ENCODE data around the gene TNFRSF17. TPM values are rescaled to one million over a fixed set of nuclear protein-coding genes. Genes with fewer than 3 reads are reported as not detected.
"Not testable (repeated sequence)": the region's sequence is repeated elsewhere in the genome, so short reads cannot be mapped to it uniquely, and the experiment has no call there.

The TNFRSF17 gene
- not detected for total RNA-seq (ENCODE audit: unreplicated experiment)
- long read RNA-seq: 0 reads

DNA sequence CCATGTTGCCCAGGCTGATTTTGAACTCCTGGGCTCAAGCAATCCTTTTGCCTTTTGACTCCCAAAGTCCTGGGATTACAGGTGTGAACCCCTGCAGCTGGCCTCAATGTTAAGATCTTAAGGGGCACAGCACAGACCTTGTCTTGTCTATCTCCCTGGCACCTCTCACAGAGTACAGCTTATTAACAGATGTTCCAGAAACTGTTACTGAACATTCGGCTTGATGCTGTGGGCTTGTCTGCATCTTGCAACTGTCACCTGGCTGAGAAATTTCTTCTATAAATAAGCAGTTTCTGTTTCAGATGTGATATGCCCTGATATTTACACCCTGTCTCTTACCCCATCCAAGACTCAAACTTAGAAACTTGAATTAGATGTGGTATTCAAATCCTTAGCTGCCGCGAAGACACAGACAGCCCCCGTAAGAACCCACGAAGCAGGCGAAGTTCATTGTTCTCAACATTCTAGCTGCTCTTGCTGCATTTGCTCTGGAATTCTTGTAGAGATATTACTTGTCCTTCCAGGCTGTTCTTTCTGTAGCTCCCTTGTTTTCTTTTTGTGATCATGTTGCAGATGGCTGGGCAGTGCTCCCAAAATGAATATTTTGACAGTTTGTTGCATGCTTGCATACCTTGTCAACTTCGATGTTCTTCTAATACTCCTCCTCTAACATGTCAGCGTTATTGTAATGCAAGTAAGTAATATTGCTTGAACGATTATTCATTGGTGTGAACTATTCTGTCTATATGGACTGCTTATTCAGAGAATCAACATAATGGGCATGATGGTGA lies at the start of gene TNFRSF17:
TNFRSF17 (plus strand) TSS at position 450 of the 791 bp plus-strand sequence; CDS start at position 565, 115 bp downstream.
- Mint-ChIP-seq H3K36me3 (ENCODE audit: low read depth, unreplicated experiment) (no peaks in the 10 kb centered on the region), H3K9me3 (ENCODE audit: unreplicated experiment) (no peaks in the 10 kb centered on the region), H3K4me1 (ENCODE audit: unreplicated experiment) (no peaks in the 10 kb centered on the region), H3K27me3 (ENCODE audit: unreplicated experiment) (no peaks in the 10 kb centered on the region), H3K27ac (ENCODE audit: unreplicated experiment) (no peak within 1 kb of the TSS), H3K4me3 (ENCODE audit: unreplicated experiment) (no peak within 1 kb of the TSS)
- TF ChIP-seq, protein P1, sequence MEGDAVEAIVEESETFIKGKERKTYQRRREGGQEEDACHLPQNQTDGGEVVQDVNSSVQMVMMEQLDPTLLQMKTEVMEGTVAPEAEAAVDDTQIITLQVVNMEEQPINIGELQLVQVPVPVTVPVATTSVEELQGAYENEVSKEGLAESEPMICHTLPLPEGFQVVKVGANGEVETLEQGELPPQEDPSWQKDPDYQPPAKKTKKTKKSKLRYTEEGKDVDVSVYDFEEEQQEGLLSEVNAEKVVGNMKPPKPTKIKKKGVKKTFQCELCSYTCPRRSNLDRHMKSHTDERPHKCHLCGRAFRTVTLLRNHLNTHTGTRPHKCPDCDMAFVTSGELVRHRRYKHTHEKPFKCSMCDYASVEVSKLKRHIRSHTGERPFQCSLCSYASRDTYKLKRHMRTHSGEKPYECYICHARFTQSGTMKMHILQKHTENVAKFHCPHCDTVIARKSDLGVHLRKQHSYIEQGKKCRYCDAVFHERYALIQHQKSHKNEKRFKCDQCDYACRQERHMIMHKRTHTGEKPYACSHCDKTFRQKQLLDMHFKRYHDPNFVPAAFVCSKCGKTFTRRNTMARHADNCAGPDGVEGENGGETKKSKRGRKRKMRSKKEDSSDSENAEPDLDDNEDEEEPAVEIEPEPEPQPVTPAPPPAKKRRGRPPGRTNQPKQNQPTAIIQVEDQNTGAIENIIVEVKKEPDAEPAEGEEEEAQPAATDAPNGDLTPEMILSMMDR (IDR thresholded peaks at IDR 0.05; ENCODE audit: unreplicated experiment): no peak
- DNase-seq (ENCODE audit: low spot score): no peak

GRCh38 chr16:11915644-11916523 lies 49.1 kb upstream of the TNFRSF17 start, which contains the start of gene GSPT1:
GSPT1 (minus strand) TSS chr16:11915956; CDS start chr16:11915720, 236 bp downstream.
- Mint-ChIP-seq H3K36me3 (ENCODE audit: low read depth, unreplicated experiment) (peaks cover 6% of the 10 kb centered on the region), H3K9me3 (ENCODE audit: unreplicated experiment) (no peaks in the 10 kb centered on the region), H3K27ac (ENCODE audit: unreplicated experiment) (peak within 1 kb of the TSS; percentile 75)

DNA sequence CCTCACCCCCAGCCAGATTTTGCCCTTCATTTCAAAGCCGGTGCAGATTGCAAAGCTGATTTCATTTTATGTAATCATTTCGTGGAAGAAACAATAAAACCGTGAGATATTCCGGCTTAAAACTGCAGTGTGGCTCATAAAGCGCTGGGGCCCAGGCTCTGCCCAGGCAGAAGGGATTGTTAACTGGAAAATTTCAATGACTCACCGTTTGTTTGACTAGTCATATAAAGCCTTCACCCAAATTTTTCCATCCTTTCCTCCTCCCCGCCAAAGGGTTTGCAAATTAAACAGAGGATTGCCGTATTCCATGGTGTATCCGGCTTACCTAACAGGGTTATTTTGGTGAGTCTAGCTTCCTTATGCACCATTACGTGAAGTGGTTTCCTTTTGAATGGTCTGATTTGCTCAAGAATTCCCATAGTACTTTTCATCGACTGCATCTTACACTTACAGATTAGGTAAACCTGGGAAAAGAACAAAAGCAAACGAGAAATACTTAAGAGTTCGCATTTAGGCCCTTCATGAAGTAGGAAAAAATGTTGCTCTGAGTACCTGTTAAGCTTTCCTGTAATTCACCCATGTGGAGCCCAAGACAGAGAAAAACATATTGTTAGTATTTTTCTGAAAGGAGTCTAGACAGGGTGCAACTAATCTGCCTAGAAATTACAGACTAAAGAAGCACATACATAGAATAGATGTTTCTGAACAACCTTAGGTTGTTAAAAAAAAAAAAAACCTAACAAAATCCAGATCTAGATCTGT lies 48.3 kb upstream of the TNFRSF17 start:
- peak overlapping the region; percentile 70 for H3K27ac Mint-ChIP-seq (ENCODE audit: unreplicated experiment)
- TF ChIP-seq, protein P1 (IDR thresholded peaks at IDR 0.05; ENCODE audit: unreplicated experiment): no peak
- peaks cover 6% of the 10 kb centered on the region for H3K36me3 Mint-ChIP-seq (ENCODE audit: low read depth, unreplicated experiment)
- H3K4me1 Mint-ChIP-seq (ENCODE audit: unreplicated experiment): peaks cover 21% of the 10 kb centered on the region
- DNase-seq (ENCODE audit: low spot score): no peak
- peak overlapping the region; percentile 91 for H3K4me3 Mint-ChIP-seq (ENCODE audit: unreplicated experiment)
- H3K27me3 Mint-ChIP-seq (ENCODE audit: unreplicated experiment): peaks cover 8% of the 10 kb centered on the region
- H3K9me3 Mint-ChIP-seq (ENCODE audit: unreplicated experiment): no peaks in the 10 kb centered on the region

More at GRCh38 chr16:11915644-11916523, 49.1 kb upstream of the TNFRSF17 start, which contains the start of gene GSPT1:
- Mint-ChIP-seq H3K4me3 (ENCODE audit: unreplicated experiment) (peak within 1 kb of the TSS; percentile 98), H3K4me1 (ENCODE audit: unreplicated experiment) (peaks cover 21% of the 10 kb centered on the region), H3K27me3 (ENCODE audit: unreplicated experiment) (peaks cover 8% of the 10 kb centered on the region)
- TF ChIP-seq, protein P1 (IDR thresholded peaks at IDR 0.05; ENCODE audit: unreplicated experiment): peak; percentile 10
- peak; percentile 99 for DNase-seq (ENCODE audit: low spot score)

- not testable (repeated sequence) for H3K4me3 Mint-ChIP-seq (ENCODE audit: unreplicated experiment); DNase-seq (ENCODE audit: low spot score); H3K27me3 Mint-ChIP-seq (ENCODE audit: unreplicated experiment); H3K36me3 Mint-ChIP-seq (ENCODE audit: low read depth, unreplicated experiment); H3K9me3 Mint-ChIP-seq (ENCODE audit: unreplicated experiment); H3K27ac Mint-ChIP-seq (ENCODE audit: unreplicated experiment); H3K4me1 Mint-ChIP-seq (ENCODE audit: unreplicated experiment)
Observed at GRCh38 chr16:11924046-11924445, 41.0 kb upstream of the TNFRSF17 start.

- not testable (repeated sequence) for H3K27me3 Mint-ChIP-seq (ENCODE audit: unreplicated experiment); H3K27ac Mint-ChIP-seq (ENCODE audit: unreplicated experiment); H3K36me3 Mint-ChIP-seq (ENCODE audit: low read depth, unreplicated experiment); H3K4me1 Mint-ChIP-seq (ENCODE audit: unreplicated experiment); H3K9me3 Mint-ChIP-seq (ENCODE audit: unreplicated experiment); DNase-seq (ENCODE audit: low spot score); H3K4me3 Mint-ChIP-seq (ENCODE audit: unreplicated experiment)
Observed at GRCh38 chr16:11927350-11927749, 37.7 kb upstream of the TNFRSF17 start.

DNA sequence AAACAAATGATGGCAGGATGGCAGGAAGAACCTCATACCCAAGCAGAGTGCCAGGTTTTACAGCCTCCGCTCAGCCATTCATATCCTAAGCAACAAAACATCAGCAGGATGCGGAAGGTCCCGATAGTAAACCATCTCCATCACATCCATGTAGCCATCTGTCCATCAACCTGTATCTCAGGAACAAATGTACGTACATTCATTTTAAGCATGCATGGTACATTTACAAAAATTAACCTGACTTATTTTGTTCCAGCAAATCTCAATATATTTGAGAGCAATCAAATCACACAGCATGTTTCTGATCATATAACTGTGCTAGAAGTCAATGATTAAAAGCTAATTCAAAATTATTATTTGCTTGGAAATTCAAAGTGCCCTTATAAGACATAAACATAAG lies 23.1 kb upstream of the TNFRSF17 start, which contains the start of gene NPIPB2:
NPIPB2 (minus strand) TSS at position 101 of the 400 bp plus-strand sequence; CDS start at position 101, 0 bp downstream.
- not testable (repeated sequence) for H3K4me3 Mint-ChIP-seq (ENCODE audit: unreplicated experiment); H3K36me3 Mint-ChIP-seq (ENCODE audit: low read depth, unreplicated experiment); H3K4me1 Mint-ChIP-seq (ENCODE audit: unreplicated experiment); H3K9me3 Mint-ChIP-seq (ENCODE audit: unreplicated experiment); H3K27me3 Mint-ChIP-seq (ENCODE audit: unreplicated experiment); H3K27ac Mint-ChIP-seq (ENCODE audit: unreplicated experiment); DNase-seq (ENCODE audit: low spot score)
